ENCODE results near the gene SNPH. TPM values are rescaled to one million over a fixed set of nuclear protein-coding genes. Genes with fewer than 3 reads are reported as not detected.

SNPH gene
- total RNA-seq, 1 experiment from 2014 or later, result 21.4 TPM

DNA sequence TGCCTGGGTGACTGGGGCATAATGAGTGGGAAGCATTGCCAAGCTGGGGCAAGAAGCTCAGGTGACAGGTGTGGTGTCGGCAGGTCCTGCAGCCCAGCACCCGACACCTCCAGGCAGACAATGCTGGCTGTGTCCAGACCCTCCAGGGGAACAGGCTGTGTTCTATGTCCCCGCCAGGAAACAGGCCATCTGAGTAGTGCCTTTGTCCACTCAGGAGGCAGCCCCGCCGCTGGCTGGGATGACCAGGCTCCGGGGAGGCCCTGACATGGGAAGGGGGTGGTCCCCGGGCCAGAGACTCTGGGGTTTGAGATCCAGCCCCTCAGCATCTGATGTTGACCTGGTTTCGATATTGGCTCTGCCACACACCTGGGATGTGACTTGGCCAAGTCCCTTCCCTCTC lies 28.4 kb downstream of the SNPH start:
- H3K36me3 ChIP-seq (ENCODE audit: low read depth, low read length), result 0 out of 2 replicates have a peak, but pooled peaks cover 4% of the 10 kb centered on the region
- no peaks in the 10 kb centered on the region for H3K27me3 ChIP-seq (ENCODE audit: low read length)
- POLR2A ChIA-PET (ENCODE audit: unreplicated experiment), result no interaction called here
- intact Hi-C loops (cut with micrococcal nuclease), result no loop called here
- no peaks in the 10 kb centered on the region for H3K79me2 ChIP-seq (ENCODE audit: low read length)
- no peak overlapping the region for H3K4me2 ChIP-seq (ENCODE audit: low read length)
- ATAC-seq, result no peak
- H3K4me1 ChIP-seq (ENCODE audit: insufficient read depth, low read length), result no peaks in the 10 kb centered on the region
- H3K9me3 ChIP-seq (ENCODE audit: low read length), result no peaks in the 10 kb centered on the region
- H3K9ac ChIP-seq (ENCODE audit: low read length), result no peak overlapping the region
- no peaks in the 10 kb centered on the region for H3K9me2 ChIP-seq (replicated peaks; ENCODE audit: low read length)
- no peaks in the 10 kb centered on the region for H3F3A ChIP-seq (ENCODE audit: low read length, unreplicated experiment)
- no peak for TF ChIP-seq EZH2 (IDR thresholded peaks at IDR 0.05; ENCODE audit: low read length, unreplicated experiment)
- no peak for TF ChIP-seq CTCF (conservative IDR thresholded peaks at IDR 0.05; ENCODE audit: low read depth, low read length)
- no peak for TF ChIP-seq EZH2phosphoT487 (IDR thresholded peaks at IDR 0.05; ENCODE audit: borderline replicate concordance, low read length)
- no peak overlapping the region for H2AFZ ChIP-seq (ENCODE audit: low read length)
- H4K20me1 ChIP-seq (ENCODE audit: low read length), result no peaks in the 10 kb centered on the region
- DNase-seq, result no peak
- no peak overlapping the region for H3K27ac ChIP-seq (ENCODE audit: low read length)
- CTCF ChIA-PET, result no interaction called here
- no TSS peak for BruUV-seq (replicated peaks)
- H3K4me3 ChIP-seq (ENCODE audit: low read length), result no peak overlapping the region

DNA sequence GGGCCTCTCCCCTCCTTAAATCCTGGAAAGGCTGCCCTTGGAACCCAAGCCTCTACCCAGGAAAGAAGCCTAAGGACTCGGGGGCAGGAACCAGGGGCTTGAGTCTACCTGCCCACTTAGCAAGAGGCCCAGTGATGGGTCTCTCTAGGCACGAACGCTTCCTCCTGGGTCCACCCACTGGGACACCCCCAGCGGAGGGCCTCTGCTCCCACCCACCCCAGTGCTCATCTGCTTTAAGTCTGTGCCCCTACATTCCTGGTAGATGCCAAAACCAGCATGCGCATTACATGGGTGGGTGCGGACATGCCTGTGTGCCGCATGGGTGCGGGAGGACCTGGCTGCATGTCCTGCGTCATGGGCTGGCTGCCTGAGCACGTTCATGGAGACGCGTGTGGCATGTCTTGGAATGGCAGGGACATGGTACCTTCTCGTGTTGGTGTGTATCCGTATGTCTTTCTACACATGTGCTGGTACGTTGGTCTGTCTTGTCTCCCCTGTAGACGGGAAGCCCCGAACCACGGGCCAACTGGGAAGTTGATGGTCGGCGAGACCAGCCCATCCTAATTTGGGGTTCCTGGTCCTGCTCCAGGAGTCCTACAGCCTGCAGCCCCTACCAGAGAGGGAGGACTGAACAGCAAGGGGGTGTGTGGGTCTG lies 29.3 kb downstream of the SNPH start:
- no peaks in the 10 kb centered on the region for H3F3A ChIP-seq (ENCODE audit: low read length, unreplicated experiment)
- BruUV-seq (replicated peaks), result no TSS peak

More for the DNA sequence above, 29.3 kb downstream of the SNPH start:
- POLR2A ChIA-PET (ENCODE audit: unreplicated experiment), result no interaction called here
- Histone ChIP-seq H3K27ac (ENCODE audit: low read length) (no peak overlapping the region), H3K27me3 (ENCODE audit: low read length) (no peaks in the 10 kb centered on the region), H3K9me2 (replicated peaks; ENCODE audit: low read length) (no peaks in the 10 kb centered on the region), H3K79me2 (ENCODE audit: low read length) (no peaks in the 10 kb centered on the region), H3K4me1 (ENCODE audit: insufficient read depth, low read length) (peaks cover 3% of the 10 kb centered on the region), H3K9ac (ENCODE audit: low read length) (no peak overlapping the region), H3K4me2 (ENCODE audit: low read length) (no peak overlapping the region), H2AFZ (ENCODE audit: low read length) (no peak overlapping the region), H4K20me1 (ENCODE audit: low read length) (no peaks in the 10 kb centered on the region), H3K36me3 (ENCODE audit: low read depth, low read length) (0 out of 2 replicates have a peak, but pooled peaks cover 4% of the 10 kb centered on the region), H3K9me3 (ENCODE audit: low read length) (no peaks in the 10 kb centered on the region), H3K4me3 (ENCODE audit: low read length) (no peak overlapping the region)
- TF ChIP-seq EZH2 (IDR thresholded peaks at IDR 0.05; ENCODE audit: low read length, unreplicated experiment) (no peak), EZH2phosphoT487 (IDR thresholded peaks at IDR 0.05; ENCODE audit: borderline replicate concordance, low read length) (no peak), CTCF (conservative IDR thresholded peaks at IDR 0.05; ENCODE audit: low read depth, low read length) (no peak)
- CTCF ChIA-PET, result no interaction called here
- DNase-seq (no peak), ATAC-seq (no peak)
- intact Hi-C loops (cut with micrococcal nuclease), result no loop called here
